MCF 10A (cell line): ENCODE results near the gene CGB2. TPM values are rescaled to one million over a fixed set of nuclear protein-coding genes. Genes with fewer than 3 reads are reported as not detected.

ENCODE experiments used
- BruUV-seq: library from RNA; stranded (reverse); fragments of 400-500 nt; replicated peaks from 2 replicates; lab custom pipeline; 2021; lab: Mats Ljungman, UMichigan
- CTCF ChIA-PET: fragments of 300-600 bp; sonication (Branson Sonifier 250); formaldehyde crosslinking; extraction: SDS; loops from one replicate; lab custom pipeline; 2021; ENCODE audit warnings: antibody characterized with exemption, inconsistent platforms; lab: Yijun Ruan, JAX
- POLR2A ChIA-PET: fragments of 300-600, 350-650 bp; sonication (Branson Sonifier 250); formaldehyde crosslinking; extraction: SDS; loops from one replicate; lab custom pipeline; 2020; ENCODE audit warnings: antibody characterized with exemption, inconsistent platforms; lab: Yijun Ruan, JAX
- DNase-seq: peaks from one replicate; pipeline ENCODE4 v3.0.0-alpha.2; 2018; ENCODE audit not compliant: unreplicated experiment
- H3K27ac Mint-ChIP-seq: one replicate; pipeline ENCODE4 v1.8.0; 2022; ENCODE audit warnings: mild to moderate bottlenecking, low read depth, mixed read lengths; ENCODE audit not compliant: unreplicated experiment
- H3K27me3 Mint-ChIP-seq: one replicate; pipeline ENCODE4 v1.8.0; 2022; ENCODE audit warnings: mixed read lengths; ENCODE audit not compliant: insufficient read depth, unreplicated experiment
- H3K36me3 Mint-ChIP-seq: one replicate; pipeline ENCODE4 v1.8.0; 2022; ENCODE audit warnings: mild to moderate bottlenecking, moderate library complexity, mixed read lengths; ENCODE audit not compliant: insufficient read depth, unreplicated experiment
- H3K4me1 Mint-ChIP-seq: one replicate; pipeline ENCODE4 v1.8.0; 2022; ENCODE audit warnings: mixed read lengths; ENCODE audit not compliant: insufficient read depth, unreplicated experiment
- H3K4me3 Mint-ChIP-seq: one replicate; pipeline ENCODE4 v1.8.0; 2022; ENCODE audit warnings: mild to moderate bottlenecking, moderate library complexity, mixed read lengths; ENCODE audit not compliant: unreplicated experiment
- H3K9me3 Mint-ChIP-seq: one replicate; pipeline ENCODE4 v1.8.0; 2022; ENCODE audit warnings: mixed read lengths; ENCODE audit not compliant: unreplicated experiment
- intact Hi-C: fragments of 100-400 bp; cut with micrococcal nuclease; formaldehyde crosslinking; loops from 2 replicates; pipeline ENCODE4 v1.14.1; 2022
- total RNA-seq: library from RNA; stranded (reverse); gene quantifications from 2 replicates; pipeline ENCODE4 v1.2.3, GENCODE V29; 2022
- TF ChIP-seq, protein P1 (sequence below): fragments of 200-600 bp; IDR thresholded peaks from one replicate; pipeline ENCODE4 v1.8.0; 2022; ENCODE audit warnings: antibody characterized with exemption, mild to moderate bottlenecking; ENCODE audit not compliant: unreplicated experiment

The CGB2 gene
- total RNA-seq, 1 experiment from 2014 or later: not detected

DNA sequence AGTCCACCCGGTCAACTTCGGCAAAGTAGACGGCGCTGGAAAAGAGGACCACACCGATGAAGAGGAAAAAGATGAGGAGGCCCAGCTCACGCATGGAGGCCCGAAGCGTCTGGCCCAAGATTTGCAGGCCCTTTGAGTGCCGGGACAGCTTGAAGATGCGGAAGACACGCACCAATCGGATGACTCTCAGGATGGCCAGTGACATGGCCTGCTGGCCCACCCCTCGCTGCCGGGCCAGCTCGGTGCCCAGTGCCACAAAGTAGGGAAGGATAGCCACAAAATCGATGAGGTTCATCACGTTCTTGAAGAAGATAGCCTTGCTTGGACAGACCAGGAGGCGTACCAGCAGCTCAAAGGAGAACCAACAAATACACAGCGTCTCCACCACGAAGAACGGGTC lies 38.7 kb downstream of the CGB2 start:
- H3K27me3 Mint-ChIP-seq: peaks cover 40% of the 10 kb centered on the region
- H3K4me3 Mint-ChIP-seq: no peak overlapping the region
- H3K9me3 Mint-ChIP-seq: no peaks in the 10 kb centered on the region
- CTCF ChIA-PET: interaction anchor here (1.1 to 2.1 kb wide), 2 partner anchors 12 to 28 kb away, joined by 3 to 7 read pairs; no protein-coding TSS in a partner anchor
- H3K4me1 Mint-ChIP-seq: peaks cover 23% of the 10 kb centered on the region
- H3K36me3 Mint-ChIP-seq: peaks cover 11% of the 10 kb centered on the region
- H3K27ac Mint-ChIP-seq: no peak overlapping the region
- TF ChIP-seq, protein P1, sequence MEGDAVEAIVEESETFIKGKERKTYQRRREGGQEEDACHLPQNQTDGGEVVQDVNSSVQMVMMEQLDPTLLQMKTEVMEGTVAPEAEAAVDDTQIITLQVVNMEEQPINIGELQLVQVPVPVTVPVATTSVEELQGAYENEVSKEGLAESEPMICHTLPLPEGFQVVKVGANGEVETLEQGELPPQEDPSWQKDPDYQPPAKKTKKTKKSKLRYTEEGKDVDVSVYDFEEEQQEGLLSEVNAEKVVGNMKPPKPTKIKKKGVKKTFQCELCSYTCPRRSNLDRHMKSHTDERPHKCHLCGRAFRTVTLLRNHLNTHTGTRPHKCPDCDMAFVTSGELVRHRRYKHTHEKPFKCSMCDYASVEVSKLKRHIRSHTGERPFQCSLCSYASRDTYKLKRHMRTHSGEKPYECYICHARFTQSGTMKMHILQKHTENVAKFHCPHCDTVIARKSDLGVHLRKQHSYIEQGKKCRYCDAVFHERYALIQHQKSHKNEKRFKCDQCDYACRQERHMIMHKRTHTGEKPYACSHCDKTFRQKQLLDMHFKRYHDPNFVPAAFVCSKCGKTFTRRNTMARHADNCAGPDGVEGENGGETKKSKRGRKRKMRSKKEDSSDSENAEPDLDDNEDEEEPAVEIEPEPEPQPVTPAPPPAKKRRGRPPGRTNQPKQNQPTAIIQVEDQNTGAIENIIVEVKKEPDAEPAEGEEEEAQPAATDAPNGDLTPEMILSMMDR: no peak
- intact Hi-C loops: no loop called here
- no peak for DNase-seq
- no TSS peak for BruUV-seq
- POLR2A ChIA-PET: interaction anchor here (1.4 to 2.4 kb wide), 2 partner anchors 12 to 77 kb away, joined by 3 to 6 read pairs; partner anchors contain the start of genes GYS1 and RUVBL2

DNA sequence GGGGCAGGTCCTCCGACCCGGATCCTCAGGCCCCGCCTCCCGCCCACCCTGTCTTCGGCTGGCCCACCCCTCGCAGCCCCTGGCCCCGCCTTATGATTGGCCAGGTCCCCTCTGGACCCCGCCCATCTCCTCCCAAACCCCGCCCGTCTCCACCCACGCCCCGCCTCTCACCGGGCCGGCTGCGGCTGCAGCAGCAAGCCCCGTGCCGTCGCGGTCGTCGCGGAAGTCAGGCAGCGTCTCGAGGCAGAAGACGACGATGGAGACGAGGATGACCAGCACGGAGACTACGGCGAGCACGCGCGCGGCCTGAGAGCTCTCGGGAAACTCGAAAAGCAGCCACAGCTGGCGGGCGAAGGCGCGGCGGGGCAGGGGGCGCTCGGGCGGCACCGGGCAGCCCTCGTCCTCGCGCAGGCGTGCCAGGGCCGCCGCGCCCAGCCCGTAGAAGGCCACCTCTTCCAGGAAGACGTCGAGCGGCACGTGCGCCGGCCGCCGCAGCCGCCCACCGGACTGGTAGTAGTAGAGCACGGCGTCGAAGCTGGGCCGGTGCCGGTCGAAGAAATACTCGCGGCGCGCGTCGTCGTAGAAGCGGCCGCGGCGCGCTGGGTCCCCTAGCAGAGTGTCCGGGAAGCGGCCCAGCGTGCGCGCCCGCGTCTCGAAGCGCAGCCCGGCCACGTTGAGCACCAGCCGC lies 40.3 kb downstream of the CGB2 start:
- Mint-ChIP-seq H3K27ac (no peak overlapping the region), H3K4me3 (no peak overlapping the region), H3K36me3 (peaks cover 6% of the 10 kb centered on the region), H3K9me3 (no peaks in the 10 kb centered on the region), H3K4me1 (peaks cover 20% of the 10 kb centered on the region), H3K27me3 (peaks cover 24% of the 10 kb centered on the region)
- no TSS peak for BruUV-seq
- CTCF ChIA-PET: no interaction called here
- intact Hi-C loops: no loop called here
- DNase-seq: no peak
- POLR2A ChIA-PET: interaction anchor here (1.4 kb wide), 1 partner anchor 10 kb away, joined by 3 read pairs; no protein-coding TSS in a partner anchor
- TF ChIP-seq, protein P1: no peak

DNA sequence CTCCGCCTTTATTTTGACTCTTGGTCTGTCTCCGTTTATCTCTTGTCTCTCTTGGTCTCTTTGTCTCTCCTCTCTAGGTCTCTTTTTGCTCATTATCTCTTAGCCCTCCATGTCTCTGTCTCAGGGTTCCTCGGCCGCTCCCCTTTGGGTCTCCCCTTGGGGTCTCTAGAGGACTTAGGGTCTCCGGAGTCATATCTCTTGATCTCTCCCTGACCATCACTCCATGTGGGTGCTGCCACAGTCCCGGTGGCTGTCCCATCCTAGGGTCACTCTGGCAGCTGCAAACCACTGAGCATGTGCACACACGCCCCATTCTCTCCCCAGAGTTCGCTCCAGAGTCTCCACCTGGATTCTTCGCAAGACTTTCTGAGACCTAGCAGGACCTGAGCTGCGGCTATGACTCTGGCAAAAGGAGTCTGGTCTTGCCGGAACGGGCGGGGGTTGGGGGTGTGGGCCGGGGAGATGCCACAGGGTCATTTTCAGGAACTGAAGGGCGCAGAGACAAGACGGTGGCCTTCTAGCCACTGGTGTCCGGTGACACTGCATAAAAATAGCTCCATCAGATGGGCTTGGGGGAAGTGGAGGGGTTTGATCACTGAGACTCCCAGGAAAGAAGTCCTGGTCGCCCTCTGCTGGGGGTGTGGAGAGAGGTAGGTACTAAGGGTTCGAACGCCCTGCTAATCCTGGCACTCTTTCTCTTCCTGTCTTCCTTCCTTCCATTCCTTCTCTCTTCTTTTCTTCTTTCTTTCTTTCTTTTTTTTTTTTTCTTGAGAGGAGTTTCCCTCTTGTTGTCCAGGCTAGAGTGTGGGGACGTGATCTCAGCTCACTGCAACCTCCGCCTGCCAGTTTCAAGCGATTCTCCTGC lies 42.1 kb downstream of the CGB2 start:
- intact Hi-C loops: loop anchor here (2.0 kb wide), 1 partner anchor 75 kb away; no protein-coding TSS in a partner anchor
- CTCF ChIA-PET: interaction anchor here (0.5 to 2.3 kb wide), 16 partner anchors 10 to 464 kb away, joined by 3 to 11 read pairs (median 3); partner anchors contain the start of genes GYS1 and RUVBL2

More for the DNA sequence above, 42.1 kb downstream of the CGB2 start:
- DNase-seq: peak; percentile 56
- POLR2A ChIA-PET: interaction anchor here (0.9 kb wide), 1 partner anchor 80 kb away, joined by 4 read pairs; the partner anchor contains the start of gene RUVBL2
- BruUV-seq: no TSS peak
- H3K27ac Mint-ChIP-seq: no peak overlapping the region
- TF ChIP-seq, protein P1: peak; percentile 47
- peaks cover 19% of the 10 kb centered on the region for H3K4me1 Mint-ChIP-seq
- H3K4me3 Mint-ChIP-seq: no peak overlapping the region
- H3K36me3 Mint-ChIP-seq: peaks cover 6% of the 10 kb centered on the region
- H3K27me3 Mint-ChIP-seq: peaks cover 20% of the 10 kb centered on the region
- H3K9me3 Mint-ChIP-seq: no peaks in the 10 kb centered on the region
